HepG2 (cell line): ENCODE data around the gene EPC2. TPM values are rescaled to one million over a fixed set of nuclear protein-coding genes. Genes with fewer than 3 reads are reported as not detected.

Experiments
- ATF3 ChIP-seq: sonication (generic); formaldehyde crosslinking; IDR thresholded peaks from 2 replicates; pipeline ENCODE4 v1.4.0; 2020; ENCODE audit warnings: missing genetic modification reagents
- EED ChIP-seq: sonication (generic); formaldehyde crosslinking; IDR thresholded peaks from 2 replicates; pipeline ENCODE4 v1.5.0; 2020; ENCODE audit warnings: mild to moderate bottlenecking, missing genetic modification reagents
- FOXA1 ChIP-seq, 2 experiments: fragments of 450-650 bp in 1 of 2; sonication (generic) in 1 of 2; formaldehyde crosslinking in 1 of 2; IDR thresholded peaks; 2 replicates each; pipeline versions ENCODE4 v1.4.0 to v1.6.1; 2016 to 2020; ENCODE audit warnings: missing genetic modification reagents in 1 of 2
- HOMEZ ChIP-seq: IDR thresholded peaks from 2 replicates; pipeline ENCODE4 v1.6.1; 2016; ENCODE audit warnings: low read depth
- HOXA5 ChIP-seq: sonication (generic); formaldehyde crosslinking; IDR thresholded peaks from 2 replicates; pipeline ENCODE4 v1.4.0; 2020; ENCODE audit warnings: missing genetic modification reagents
- MEF2D ChIP-seq: sonication (generic); formaldehyde crosslinking; IDR thresholded peaks from 2 replicates; pipeline ENCODE4 v1.5.1; 2020; ENCODE audit warnings: mild to moderate bottlenecking, missing genetic modification reagents
- MLLT10 ChIP-seq: sonication (generic); formaldehyde crosslinking; IDR thresholded peaks from 2 replicates; pipeline ENCODE4 v1.4.0; 2020; ENCODE audit warnings: missing genetic modification reagents
- POLR2A ChIP-seq, 2 experiments: IDR thresholded peaks; 2 replicates each; pipeline ENCODE4 v1.6.1; 2011; ENCODE audit warnings: low read depth in 2 of 2, low read length in 2 of 2, mild to moderate bottlenecking in 1 of 2, moderate library complexity in 1 of 2; ENCODE audit not compliant: insufficient read depth in 1 of 2
- SIX4 ChIP-seq: sonication (generic); formaldehyde crosslinking; IDR thresholded peaks from 2 replicates; pipeline ENCODE4 v1.4.0; 2020; ENCODE audit warnings: missing genetic modification reagents
- SP2 ChIP-seq: sonication (generic); formaldehyde crosslinking; IDR thresholded peaks from 2 replicates; pipeline ENCODE4 v1.5.1; 2020; ENCODE audit warnings: mild to moderate bottlenecking, missing genetic modification reagents
- SP5 ChIP-seq: IDR thresholded peaks from 2 replicates; pipeline ENCODE4 v1.6.1; 2016; ENCODE audit warnings: low read depth, borderline replicate concordance
- TBX3 ChIP-seq: fragments of 450-650 bp; IDR thresholded peaks from 2 replicates; pipeline ENCODE4 v1.6.1; 2017; ENCODE audit warnings: antibody characterized with exemption, mild to moderate bottlenecking, inconsistent platforms, borderline replicate concordance
- ZBTB39 ChIP-seq: sonication (generic); formaldehyde crosslinking; IDR thresholded peaks from 2 replicates; pipeline ENCODE4 v1.5.0; 2020; ENCODE audit warnings: missing genetic modification reagents
- ZMAT3 ChIP-seq: sonication (generic); formaldehyde crosslinking; conservative IDR thresholded peaks from 2 replicates; pipeline ENCODE4 v1.7.0; 2021; ENCODE audit warnings: missing genetic modification reagents
- ZNF292 ChIP-seq: sonication (generic); formaldehyde crosslinking; IDR thresholded peaks from 2 replicates; pipeline ENCODE4 v1.8.1; 2022; ENCODE audit warnings: mild to moderate bottlenecking, low read depth, missing genetic modification reagents, borderline replicate concordance
- ZNF503 ChIP-seq: sonication (generic); formaldehyde crosslinking; IDR thresholded peaks from 2 replicates; pipeline ENCODE4 v1.4.0; 2020; ENCODE audit warnings: missing genetic modification reagents
- ZNF569 ChIP-seq: sonication (generic); formaldehyde crosslinking; IDR thresholded peaks from 2 replicates; pipeline ENCODE4 v1.5.0; 2020; ENCODE audit warnings: mild to moderate bottlenecking, missing genetic modification reagents, moderate library complexity, borderline replicate concordance
- ZNF597 ChIP-seq: sonication (generic); formaldehyde crosslinking; IDR thresholded peaks from 2 replicates; pipeline ENCODE4 v1.5.0; 2020; ENCODE audit warnings: missing genetic modification reagents
- ZNF674 ChIP-seq: sonication (generic); formaldehyde crosslinking; IDR thresholded peaks from 2 replicates; pipeline ENCODE4 v1.5.0; 2020; ENCODE audit warnings: low read depth, mild to moderate bottlenecking, missing genetic modification reagents
- ZNF713 ChIP-seq: sonication (generic); formaldehyde crosslinking; IDR thresholded peaks from 2 replicates; pipeline ENCODE4 v1.4.0; 2020; ENCODE audit warnings: mild to moderate bottlenecking, missing genetic modification reagents
- ZNF761 ChIP-seq: sonication (generic); formaldehyde crosslinking; conservative IDR thresholded peaks from 2 replicates; pipeline ENCODE4 v1.4.0; 2020; ENCODE audit warnings: mild to moderate bottlenecking, missing genetic modification reagents
- ZNF792 ChIP-seq: IDR thresholded peaks from 2 replicates; pipeline ENCODE4 v1.6.1; 2016
- ZSCAN25 ChIP-seq: sonication (generic); formaldehyde crosslinking; IDR thresholded peaks from 2 replicates; pipeline ENCODE4 v1.8.0; 2022; ENCODE audit warnings: mild to moderate bottlenecking, missing genetic modification reagents
- polyA plus RNA-seq, 8 experiments: library from polyadenylated mRNA; depleted of rRNA in 3 of 8; stranded (reverse) in 7 of 8; unstranded in 1 of 8; fragments of >200 nt; fragmentation: Illumina TruSeq in 4 of 8; extraction: Trizol in 4 of 8; gene quantifications; 2 replicates each; pipeline versions ENCODE4 v1.2.1 to v1.2.3, GENCODE V29; 2011 to 2016; ENCODE audit warnings: low read depth in 4 of 8, missing spikeins in 1 of 8, mixed read lengths in 1 of 8; ENCODE audit not compliant: insufficient read depth in 1 of 8
- total RNA-seq, 5 experiments: library from RNA; depleted of rRNA; stranded (reverse); fragments of >200 nt; fragmentation: Illumina TruSeq; extraction: Trizol; gene quantifications; 2 replicates each; pipeline ENCODE4 v1.2.3, GENCODE V29; 2016; ENCODE audit warnings: low read depth in 1 of 5

Gene EPC2
- total and polyA plus RNA-seq, 2 of the 13 experiments (the other 11 are each of a cell fraction or from before 2014, with no cell fraction given), result 20.5 to 22.0 TPM

- TF ChIP-seq ZSCAN25 (no peak), ZNF569 (CRISPR knock-in tag) (no peak), MLLT10 (CRISPR knock-in tag) (no peak), ZNF792 (CRISPR knock-in tag) (no peak), HOMEZ (CRISPR knock-in tag) (0 out of 2 replicates have a peak, but pooled peaks have one; percentile 48), ZMAT3 (CRISPR knock-in tag) (0 out of 2 replicates have a peak, but pooled peaks have one; percentile 4), POLR2A (IDR thresholded peaks at IDR 0.05; ENCODE audit: insufficient read depth in 1 of 2, low read depth in 2 of 2, low read length in 2 of 2) (peak in 1 of 2 experiments; percentile 32; a peak in 1 of 4 replicates), ZNF761 (CRISPR knock-in tag) (no peak), ZNF292 (CRISPR knock-in tag) (0 out of 2 replicates have a peak, but pooled peaks have one; percentile 1), SIX4 (CRISPR knock-in tag) (no peak), SP5 (CRISPR knock-in tag) (peak; percentile 34; the same call in 1 of the 2 replicates), SP2 (CRISPR knock-in tag) (peak; percentile 23; the same call in 1 of the 2 replicates), FOXA1 (IDR thresholded peaks at IDR 0.05) (no peak), FOXA1 (CRISPR knock-in tag; IDR thresholded peaks at IDR 0.05) (no peak), HOXA5 (CRISPR knock-in tag) (no peak), MEF2D (CRISPR knock-in tag) (no peak), ZNF503 (peak; percentile 12; the same call in 1 of the 2 replicates), ZBTB39 (no peak), ZNF674 (CRISPR knock-in tag) (no peak), TBX3 (no peak), EED (CRISPR knock-in tag) (peak; percentile 35; the same call in 1 of the 2 replicates), ZNF597 (no peak; the same call in 1 of the 2 replicates), ZNF713 (CRISPR knock-in tag) (no peak), ATF3 (CRISPR knock-in tag) (no peak)
These were observed 1.1 kb downstream of the EPC2 start (continued) for GRCh38 chr2:148645539-148646230.
